Kidney (tissue), 14 donors: ENCODE measurements around the gene MYOG. TPM values are rescaled to one million over a fixed set of nuclear protein-coding genes. Genes with fewer than 3 reads are reported as not detected.
A peak's percentile ranks its signal among the peaks of the same experiment; 100 is the strongest.

Experiments used
- DNase-seq, 5 donors: peaks; one replicate each; pipeline ENCODE4 v3.0.0-alpha.2; 2013 to 2020
- FAIRE-seq: peaks from 2 replicates; lab custom pipeline; 2012; peaks lifted over from hg19 to GRCh38; lab: Jason Lieb, UNC
- H3K27ac ChIP-seq, 2 donors: one replicate each; pipeline ENCODE4 v1.7.0; 2013; ENCODE audit warnings: low read depth in 2 of 2, low read length in 2 of 2, inconsistent platforms in 1 of 2
- H3K27me3 ChIP-seq: one replicate; pipeline ENCODE4 v1.7.1; 2013; ENCODE audit warnings: low read length, inconsistent platforms; ENCODE audit not compliant: control insufficient read depth, insufficient read depth
- H3K36me3 ChIP-seq, 3 donors: one replicate each; pipeline versions ENCODE4 v1.7.0 to v1.7.1; 2013; ENCODE audit warnings: low read length in 3 of 3, control low read depth in 1 of 3, inconsistent platforms in 1 of 3; ENCODE audit not compliant: insufficient read depth in 3 of 3, control insufficient read depth in 2 of 3
- H3K4me1 ChIP-seq, 3 donors: one replicate each; pipeline versions ENCODE4 v1.7.0 to v1.7.1; 2013; ENCODE audit warnings: low read length in 3 of 3, inconsistent platforms in 1 of 3, low read depth in 1 of 3; ENCODE audit not compliant: control insufficient read depth in 2 of 3, insufficient read depth in 2 of 3
- H3K4me3 ChIP-seq, 3 donors: one replicate each; pipeline versions ENCODE4 v1.7.0 to v1.8.1; 2013; ENCODE audit warnings: low read length in 3 of 3, control low read depth in 1 of 3, inconsistent platforms in 1 of 3
- H3K9ac ChIP-seq, 3 donors: one replicate each; pipeline versions ENCODE4 v1.7.0 to v1.7.1; 2013; ENCODE audit warnings: low read length in 3 of 3, control low read depth in 1 of 3, inconsistent platforms in 1 of 3
- H3K9me3 ChIP-seq, 3 donors: one replicate each; pipeline versions ENCODE4 v1.7.0 to v1.7.1; 2013; ENCODE audit warnings: low read length in 3 of 3, control low read depth in 1 of 3, inconsistent platforms in 1 of 3; ENCODE audit not compliant: control insufficient read depth in 2 of 3, insufficient read depth in 1 of 3
- CTCF ChIP-seq: IDR thresholded peaks from 3 replicates; pipeline ENCODE4 v1.5.1; 2012; ENCODE audit warnings: mild to moderate bottlenecking, moderate library complexity, borderline replicate concordance; ENCODE audit not compliant: insufficient read depth; ENCODE audit errors: extremely low read depth
- intact Hi-C: fragments of 100-400 bp; cut with DNase I; formaldehyde crosslinking; loops from one replicate; pipeline ENCODE4 v1.11.1; 2022
- polyA plus RNA-seq: library from polyadenylated mRNA; stranded (reverse); fragments of 350-450 nt; fragmentation: Illumina TruSeq; extraction: RNeasy Lipid Tissue Mini Kit (QIAGEN cat#74804); gene quantifications from one replicate; pipeline ENCODE4 v1.2.3, GENCODE V29; 2014; ENCODE audit warnings: low read depth, low replicate concordance; ENCODE audit not compliant: insufficient read depth
- total RNA-seq: library from RNA; stranded (reverse); fragmentation: NEBNext Ultra II Directional; extraction: Animal tissue kit (Norgen Biotek cat#: 25700); gene quantifications from one replicate; pipeline ENCODE4 v1.2.1, GENCODE V29; 2021
- donor health status: control.
- donor health status: control.
- donor health status: control.
- donor health status: control.
- donor health status: control.
- donor health status: DM: yes; HTN: yes; CAD: no.
- donor health status: Normal renal cell carcinoma (clear cell type).

The MYOG gene
- total and polyA plus RNA-seq, 2 donors from 2014 or later, result not detected

DNA sequence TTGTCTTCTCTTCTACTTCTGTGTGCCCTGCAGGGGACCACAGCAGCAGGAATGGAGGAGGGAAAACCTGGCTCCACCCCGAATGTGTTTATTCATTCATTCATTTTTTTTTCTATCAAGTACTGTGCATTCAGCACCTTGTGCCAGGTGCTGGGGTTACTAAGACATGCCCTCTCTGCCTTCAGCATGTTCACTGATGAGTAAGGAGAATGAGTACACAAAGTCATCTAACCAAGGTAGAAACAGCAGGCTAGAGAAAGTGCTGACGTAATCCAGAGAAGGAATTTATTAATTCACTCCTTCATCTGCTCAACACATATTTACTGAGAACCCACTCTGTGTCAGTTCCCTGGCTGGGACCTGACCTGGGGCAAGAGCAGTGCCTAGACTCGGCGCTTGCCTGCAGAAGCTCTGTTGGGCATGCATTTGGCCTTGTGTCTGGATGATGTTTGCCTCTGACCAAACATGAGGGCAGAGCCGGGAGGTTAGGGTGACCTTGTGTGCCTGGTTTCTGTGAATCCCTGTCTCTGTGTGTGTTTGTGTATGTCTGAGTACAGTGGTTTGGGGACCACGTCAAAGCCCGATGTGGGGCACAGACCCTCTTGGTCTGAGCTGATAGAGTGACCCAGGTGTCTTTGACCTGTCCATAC lies 3.3 kb upstream of the MYOG start:
- no peaks in the 10 kb centered on the region for H3K9me3 ChIP-seq
- H3K27me3 ChIP-seq, result no peaks in the 10 kb centered on the region
- H3K9ac ChIP-seq, result no peak overlapping the region
- DNase-seq (peak in 1 of 5 donors; percentile 13), FAIRE-seq (no peak)
- TF ChIP-seq CTCF, result no peak
- no peak overlapping the region for H3K27ac ChIP-seq
- H3K4me1 ChIP-seq, result peaks cover 0 to 5% (median 3%) of the 10 kb centered on the region in 3 donors
- H3K36me3 ChIP-seq, result no peaks in the 10 kb centered on the region
- intact Hi-C loops, result no loop called here
- H3K4me3 ChIP-seq, result no peak overlapping the region

GRCh38 chr1:203088441-203088840 lies 2.6 kb upstream of the MYOG start:
- peaks cover 0 to 9% (median 4%) of the 10 kb centered on the region in 3 donors for H3K4me1 ChIP-seq
- H3K27me3 ChIP-seq, result no peaks in the 10 kb centered on the region
- no peaks in the 10 kb centered on the region for H3K9me3 ChIP-seq
- intact Hi-C loops, result no loop called here
- FAIRE-seq (no peak), DNase-seq (peak in 1 of 5 donors; percentile 6)
- no peak overlapping the region for H3K4me3 ChIP-seq
- H3K36me3 ChIP-seq, result no peaks in the 10 kb centered on the region
- no peak overlapping the region for H3K9ac ChIP-seq
- no peak for TF ChIP-seq CTCF
- no peak overlapping the region for H3K27ac ChIP-seq

DNA sequence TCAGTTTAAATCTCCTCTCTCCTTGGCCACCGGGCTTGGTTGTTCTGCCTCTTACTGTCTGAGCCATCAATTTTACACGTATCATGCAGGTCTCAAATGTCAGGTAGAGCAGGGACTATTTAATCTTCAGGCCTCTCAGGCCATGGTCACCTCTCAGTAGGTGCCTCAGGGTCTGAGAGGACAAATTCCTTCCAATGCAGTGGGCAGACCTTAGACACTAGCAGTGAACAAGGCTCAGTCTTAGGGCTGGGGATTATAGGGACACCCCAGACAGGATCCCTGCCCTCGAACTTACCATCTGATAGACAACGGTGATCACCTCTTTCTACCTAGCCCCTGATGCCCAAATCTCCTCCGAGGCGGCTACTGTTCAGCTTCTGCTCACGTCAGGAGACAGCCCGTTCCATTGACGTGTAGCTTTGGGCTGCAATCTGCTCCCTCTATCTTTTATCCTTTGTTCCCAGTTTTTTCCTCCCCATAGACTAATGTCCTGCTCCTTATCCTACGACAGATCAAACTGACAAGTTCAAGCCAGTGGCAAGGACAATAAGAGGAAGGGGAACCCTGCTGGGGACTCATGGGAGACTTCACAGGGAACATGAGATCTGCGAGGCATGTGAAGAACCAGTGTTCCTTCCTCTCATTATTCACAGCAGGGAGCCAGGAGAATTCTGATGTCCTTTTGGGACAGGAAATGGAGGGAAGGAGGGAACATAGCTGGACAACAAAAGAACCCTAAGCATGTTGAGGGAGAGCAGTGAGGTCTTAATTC lies 1.4 kb upstream of the MYOG start:
- no peaks in the 10 kb centered on the region for H3K36me3 ChIP-seq
- H3K9me3 ChIP-seq, result no peaks in the 10 kb centered on the region
- FAIRE-seq, result no peak
- no peaks in the 10 kb centered on the region for H3K27me3 ChIP-seq
- H3K27ac ChIP-seq, result no peak overlapping the region
- no peak overlapping the region for H3K9ac ChIP-seq
- H3K4me1 ChIP-seq, result peaks cover 0 to 9% (median 4%) of the 10 kb centered on the region in 3 donors
- no peak overlapping the region for H3K4me3 ChIP-seq
- DNase-seq, result peak in 2 of 5 donors; percentile 25 to 30
- intact Hi-C loops, result no loop called here
- TF ChIP-seq CTCF, result no peak
